NCI-H2196 (cell line): ENCODE data around the gene LMO3.

Experiments used
- DNase-seq: peaks from one replicate; lab custom pipeline; 2025; ENCODE audit not compliant: unreplicated experiment; lab: John Stamatoyannopoulos, UW

LMO3 gene

GRCh38 chr12:16606117-16606200 is at the start of gene LMO3:
LMO3 (minus strand) TSS chr12:16606162; CDS start chr12:16600860, 5,302 bp downstream.
- DNase-seq, result no peak

GRCh38 chr12:16636435-16637055 is 30.6 kb upstream of the LMO3 start:
- no peak for DNase-seq

- DNase-seq, result no peak
Observed at GRCh38 chr12:16634786-16635185, 28.8 kb upstream of the LMO3 start.

- no peak for DNase-seq
Observed at GRCh38 chr12:16626991-16627390, 21.0 kb upstream of the LMO3 start.

- DNase-seq, result no peak
Observed at GRCh38 chr12:16622338-16622737, 16.4 kb upstream of the LMO3 start.

GRCh38 chr12:16619537-16619936 is 13.6 kb upstream of the LMO3 start:
- DNase-seq, result no peak

GRCh38 chr12:16618256-16618655 is 12.3 kb upstream of the LMO3 start:
- no peak for DNase-seq

GRCh38 chr12:16613199-16613598 is 7.2 kb upstream of the LMO3 start:
- DNase-seq, result no peak

GRCh38 chr12:16612647-16613046 is 6.7 kb upstream of the LMO3 start:
- no peak for DNase-seq

- peak; percentile 13 for DNase-seq
Observed at GRCh38 chr12:16611146-16611545, 5.2 kb upstream of the LMO3 start.

- DNase-seq, result no peak
Observed at GRCh38 chr12:16610743-16611142, 4.8 kb upstream of the LMO3 start.

GRCh38 chr12:16610001-16610585 is 4.1 kb upstream of the LMO3 start:
- DNase-seq, result no peak

- DNase-seq, result no peak
Observed at GRCh38 chr12:16608946-16609539, 3.1 kb upstream of the LMO3 start.

- DNase-seq, result no peak
Observed at GRCh38 chr12:16607906-16608775, 2.2 kb upstream of the LMO3 start.

- DNase-seq, result no peak
Observed at GRCh38 chr12:16606991-16607390, 1.0 kb upstream of the LMO3 start.

GRCh38 chr12:16606201-16606849 is 363 bp upstream of the LMO3 start:
- no peak for DNase-seq

GRCh38 chr12:16605642-16606116 is 283 bp downstream of the LMO3 start:
- DNase-seq, result no peak

- no peak for DNase-seq
Observed at GRCh38 chr12:16604596-16605252, 1.2 kb downstream of the LMO3 start.

GRCh38 chr12:16603916-16604575 is 1.9 kb downstream of the LMO3 start:
- DNase-seq, result peak; percentile 12

GRCh38 chr12:16603260-16603915 is 2.6 kb downstream of the LMO3 start:
- no peak for DNase-seq
